Caco-2 (cell line): ENCODE results near the gene NT5C1A. TPM values are rescaled to one million over a fixed set of nuclear protein-coding genes. Genes with fewer than 3 reads are reported as not detected.

ENCODE experiments used
- BruUV-seq: library from RNA; stranded (reverse); fragments of 400-500 nt; replicated peaks from 2 replicates; lab custom pipeline; 2021; lab: Mats Ljungman, UMichigan
- CTCF ChIA-PET: fragments of 300-600 bp; sonication (Branson Sonifier 250); formaldehyde crosslinking; loops from one replicate; lab custom pipeline; 2022; ENCODE audit warnings: antibody characterized with exemption; lab: Charles Lee
- POLR2A ChIA-PET: fragments of 300-600 bp; sonication (Branson Sonifier 250); formaldehyde crosslinking; loops from one replicate; lab custom pipeline; 2022; ENCODE audit warnings: antibody characterized with exemption; lab: Charles Lee
- DNase-seq, 2 experiments: peaks; one replicate each; pipeline versions ENCODE4 v3.0.0 to v3.0.0-alpha.2; 2020 to 2022
- H3K27me3 ChIP-seq: replicated peaks from 2 replicates; pipeline ENCODE4 v1.6.0; 2011; ENCODE audit warnings: low read length; ENCODE audit not compliant: control insufficient read depth, insufficient read depth
- H3K36me3 ChIP-seq: 2 replicates; pipeline ENCODE4 v1.5.1; 2011; ENCODE audit warnings: low read length; ENCODE audit not compliant: control insufficient read depth, insufficient read depth
- H3K4me1 ChIP-seq: fragments of 250-450 bp; sonication (Bioruptor Pico); 2 replicates; pipeline ENCODE4 v1.5.1; 2020; ENCODE audit warnings: mild to moderate bottlenecking
- H3K4me3 ChIP-seq: 2 replicates; pipeline ENCODE4 v1.5.1; 2011; ENCODE audit warnings: low read depth, mild to moderate bottlenecking, control low read depth, low read length
- H3K9me3 ChIP-seq: fragments of 250-450 bp; sonication (Bioruptor Pico); 2 replicates; pipeline ENCODE4 v1.5.1; 2020; ENCODE audit warnings: mild to moderate bottlenecking, moderate library complexity
- H3K27ac Mint-ChIP-seq: one replicate; pipeline ENCODE4 v1.8.0; 2022; ENCODE audit warnings: mixed read lengths; ENCODE audit not compliant: unreplicated experiment
- H3K27me3 Mint-ChIP-seq: one replicate; pipeline ENCODE4 v1.8.0; 2022; ENCODE audit warnings: mixed read lengths; ENCODE audit not compliant: insufficient read depth, unreplicated experiment
- H3K36me3 Mint-ChIP-seq: one replicate; pipeline ENCODE4 v1.8.0; 2022; ENCODE audit warnings: mild to moderate bottlenecking, mixed read lengths; ENCODE audit not compliant: insufficient read depth, unreplicated experiment
- H3K4me1 Mint-ChIP-seq: one replicate; pipeline ENCODE4 v1.8.0; 2022; ENCODE audit warnings: low read depth, mixed read lengths; ENCODE audit not compliant: unreplicated experiment
- H3K4me3 Mint-ChIP-seq: one replicate; pipeline ENCODE4 v1.8.0; 2022; ENCODE audit warnings: mild to moderate bottlenecking, moderate library complexity, mixed read lengths; ENCODE audit not compliant: unreplicated experiment
- H3K9me3 Mint-ChIP-seq: one replicate; pipeline ENCODE4 v1.8.0; 2022; ENCODE audit warnings: mixed read lengths; ENCODE audit not compliant: unreplicated experiment
- CTCF ChIP-seq, 2 experiments: fragments of 200-600 bp in 1 of 2; IDR thresholded peaks; 1 replicate in 1 of 2; 2 replicates in 1 of 2; pipeline versions ENCODE4 v1.5.1 to v1.8.0; 2011 to 2022; ENCODE audit warnings: antibody characterized with exemption in 1 of 2, control low read depth in 1 of 2, inconsistent platforms in 1 of 2, low read depth in 1 of 2, low read length in 1 of 2, mild to moderate bottlenecking in 1 of 2, moderate library complexity in 1 of 2; ENCODE audit not compliant: insufficient read depth in 1 of 2, severe bottlenecking in 1 of 2, unreplicated experiment in 1 of 2
- intact Hi-C: fragments of 100-400 bp; cut with micrococcal nuclease; formaldehyde crosslinking; loops from one replicate; pipeline ENCODE4 v1.10.0; 2022; ENCODE audit not compliant: unreplicated experiment
- total RNA-seq: library from RNA; stranded (reverse); gene quantifications from 2 replicates; pipeline ENCODE4 v1.2.3, GENCODE V29; 2022

NT5C1A gene
- total RNA-seq, 1 experiment from 2014 or later = not detected

DNA sequence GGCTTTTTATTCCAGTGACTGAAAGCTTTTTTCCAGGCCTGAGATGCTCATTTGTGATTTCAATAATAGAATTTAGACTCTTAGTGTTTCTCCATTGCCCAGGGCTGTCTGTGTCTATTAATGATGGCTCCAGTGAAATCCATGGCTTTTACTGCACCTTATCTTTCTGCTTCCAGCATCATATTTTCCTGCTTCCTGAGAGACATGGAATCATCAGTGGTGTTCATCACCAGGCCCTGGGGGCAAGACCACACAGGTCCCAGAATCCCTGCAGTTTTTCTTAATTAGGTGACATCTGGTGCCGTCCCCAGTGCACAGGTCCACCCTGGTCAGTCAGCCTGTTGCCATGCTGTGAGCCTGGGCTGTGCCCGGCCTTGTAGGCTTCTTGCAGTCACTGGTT is 15.5 kb downstream of the NT5C1A start:
- H3K4me3 ChIP-seq = no peak overlapping the region
- H3K27ac Mint-ChIP-seq = no peak overlapping the region
- TF ChIP-seq CTCF (IDR thresholded peaks at IDR 0.05; ENCODE audit: insufficient read depth in 1 of 2, low read depth in 1 of 2, low read length in 1 of 2, severe bottlenecking in 1 of 2, unreplicated experiment in 1 of 2) = no peak
- H3K4me1 Mint-ChIP-seq = no peaks in the 10 kb centered on the region
- no peaks in the 10 kb centered on the region for H3K9me3 ChIP-seq
- no peaks in the 10 kb centered on the region for H3K4me1 ChIP-seq
- intact Hi-C loops = no loop called here
- no peak for DNase-seq
- H3K36me3 Mint-ChIP-seq = no peaks in the 10 kb centered on the region
- H3K27me3 Mint-ChIP-seq = peaks cover 3% of the 10 kb centered on the region
- no peaks in the 10 kb centered on the region for H3K27me3 ChIP-seq
- no peaks in the 10 kb centered on the region for H3K36me3 ChIP-seq
- H3K4me3 Mint-ChIP-seq = no peak overlapping the region
- POLR2A ChIA-PET = no interaction called here
- no TSS peak for BruUV-seq
- H3K9me3 Mint-ChIP-seq = no peaks in the 10 kb centered on the region
- CTCF ChIA-PET = no interaction called here

GRCh38 chr1:39655578-39656268 is 16.2 kb downstream of the NT5C1A start:
- no TSS peak for BruUV-seq
- intact Hi-C loops = no loop called here
- H3K27me3 Mint-ChIP-seq = peaks cover 3% of the 10 kb centered on the region

GRCh38 chr1:39654291-39654690 is 17.6 kb downstream of the NT5C1A start:
- Mint-ChIP-seq H3K4me1 (no peaks in the 10 kb centered on the region), H3K27ac (no peak overlapping the region), H3K4me3 (no peak overlapping the region), H3K36me3 (no peaks in the 10 kb centered on the region), H3K27me3 (peaks cover 3% of the 10 kb centered on the region), H3K9me3 (no peaks in the 10 kb centered on the region)
- H3K9me3 ChIP-seq = no peaks in the 10 kb centered on the region
- H3K36me3 ChIP-seq = no peaks in the 10 kb centered on the region
- CTCF ChIA-PET = interaction anchor here (2.1 kb wide), 1 partner anchor 48 kb away, joined by 19 read pairs; no protein-coding TSS in a partner anchor
- no peak for DNase-seq
- no peaks in the 10 kb centered on the region for H3K4me1 ChIP-seq
- no peaks in the 10 kb centered on the region for H3K27me3 ChIP-seq
- no peak overlapping the region for H3K4me3 ChIP-seq
- POLR2A ChIA-PET = no interaction called here
- TF ChIP-seq CTCF (IDR thresholded peaks at IDR 0.05; ENCODE audit: insufficient read depth in 1 of 2, low read depth in 1 of 2, low read length in 1 of 2, severe bottlenecking in 1 of 2, unreplicated experiment in 1 of 2) = no peak
- no TSS peak for BruUV-seq
- intact Hi-C loops = no loop called here

More at GRCh38 chr1:39655578-39656268, 16.2 kb downstream of the NT5C1A start:
- ChIA-PET CTCF (interaction anchor here (0.6 kb wide), 2 partner anchors 36 to 129 kb away, joined by 4 to 5 read pairs; no protein-coding TSS in a partner anchor), POLR2A (no interaction called here)
- no peak overlapping the region for H3K27ac Mint-ChIP-seq
- no peaks in the 10 kb centered on the region for H3K36me3 ChIP-seq
- no peak overlapping the region for H3K4me3 Mint-ChIP-seq
- H3K9me3 Mint-ChIP-seq = no peaks in the 10 kb centered on the region
- TF ChIP-seq CTCF (IDR thresholded peaks at IDR 0.05; ENCODE audit: insufficient read depth in 1 of 2, low read depth in 1 of 2, low read length in 1 of 2, severe bottlenecking in 1 of 2, unreplicated experiment in 1 of 2) = no peak
- no peaks in the 10 kb centered on the region for H3K4me1 Mint-ChIP-seq
- no peaks in the 10 kb centered on the region for H3K27me3 ChIP-seq
- no peaks in the 10 kb centered on the region for H3K4me1 ChIP-seq
- no peak overlapping the region for H3K4me3 ChIP-seq
- no peaks in the 10 kb centered on the region for H3K36me3 Mint-ChIP-seq
- H3K9me3 ChIP-seq = no peaks in the 10 kb centered on the region
- DNase-seq = no peak
